ENCODE measurements around the gene ZBTB43.

The ZBTB43 gene

DNA sequence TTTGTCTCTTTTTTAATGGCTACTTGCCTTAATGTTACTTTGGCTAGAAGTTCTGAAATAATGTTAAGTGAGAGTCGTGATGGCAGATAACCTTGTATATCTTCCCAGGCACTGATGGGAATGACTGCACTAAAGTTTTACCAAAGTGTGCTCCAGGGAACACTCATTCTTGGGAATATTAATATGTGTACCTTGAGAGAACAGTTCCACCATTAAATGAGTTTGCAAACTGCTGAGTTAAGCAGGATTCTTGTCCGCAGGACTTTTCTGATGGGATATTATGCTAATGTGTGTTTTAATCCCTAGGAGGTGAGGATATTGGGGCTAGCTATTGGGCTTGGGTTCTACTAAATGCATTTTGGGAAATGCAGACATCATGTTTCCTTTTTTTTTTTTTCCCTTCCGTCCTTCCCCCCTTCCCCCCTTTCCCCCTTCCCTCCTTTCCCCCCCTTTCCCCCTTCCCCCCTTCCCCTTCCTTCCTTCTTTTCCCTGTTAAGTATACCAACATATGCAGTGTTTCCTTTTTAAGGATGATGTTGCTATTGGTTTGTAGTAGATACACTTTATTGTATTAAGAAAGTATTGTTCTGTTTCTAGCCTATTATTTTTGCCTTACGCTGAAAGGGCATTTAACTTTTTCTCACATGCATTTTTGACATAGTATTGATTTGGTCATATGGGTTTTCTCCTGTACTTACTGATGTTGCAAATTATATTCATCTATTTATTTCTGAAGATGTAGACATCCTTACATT is 71.1 kb downstream of the ZBTB43 start:
- TF ChIP-seq, protein P1, sequence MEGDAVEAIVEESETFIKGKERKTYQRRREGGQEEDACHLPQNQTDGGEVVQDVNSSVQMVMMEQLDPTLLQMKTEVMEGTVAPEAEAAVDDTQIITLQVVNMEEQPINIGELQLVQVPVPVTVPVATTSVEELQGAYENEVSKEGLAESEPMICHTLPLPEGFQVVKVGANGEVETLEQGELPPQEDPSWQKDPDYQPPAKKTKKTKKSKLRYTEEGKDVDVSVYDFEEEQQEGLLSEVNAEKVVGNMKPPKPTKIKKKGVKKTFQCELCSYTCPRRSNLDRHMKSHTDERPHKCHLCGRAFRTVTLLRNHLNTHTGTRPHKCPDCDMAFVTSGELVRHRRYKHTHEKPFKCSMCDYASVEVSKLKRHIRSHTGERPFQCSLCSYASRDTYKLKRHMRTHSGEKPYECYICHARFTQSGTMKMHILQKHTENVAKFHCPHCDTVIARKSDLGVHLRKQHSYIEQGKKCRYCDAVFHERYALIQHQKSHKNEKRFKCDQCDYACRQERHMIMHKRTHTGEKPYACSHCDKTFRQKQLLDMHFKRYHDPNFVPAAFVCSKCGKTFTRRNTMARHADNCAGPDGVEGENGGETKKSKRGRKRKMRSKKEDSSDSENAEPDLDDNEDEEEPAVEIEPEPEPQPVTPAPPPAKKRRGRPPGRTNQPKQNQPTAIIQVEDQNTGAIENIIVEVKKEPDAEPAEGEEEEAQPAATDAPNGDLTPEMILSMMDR (conservative IDR thresholded peaks at IDR 0.05; ENCODE audit: low read length) = no peak
- no peak for TF ChIP-seq EZH2phosphoT487 (IDR thresholded peaks at IDR 0.05; ENCODE audit: borderline replicate concordance)
- Histone ChIP-seq H3K36me3 (ENCODE audit: insufficient read depth, low read length) (peaks cover 20% of the 10 kb centered on the region; the same call in 1 of the 2 replicates), H3F3A (ENCODE audit: low read depth) (0 out of 2 replicates have a peak, but pooled peaks cover 3% of the 10 kb centered on the region), H3K4me1 (ENCODE audit: insufficient read depth, low read length, poor library complexity, severe bottlenecking) (peaks cover 18% of the 10 kb centered on the region), H3K4me2 (ENCODE audit: low read depth, low read length, poor library complexity, severe bottlenecking) (no peak overlapping the region), H4K20me1 (ENCODE audit: insufficient read depth, low read length, poor library complexity, severe bottlenecking) (peaks cover 9% of the 10 kb centered on the region), H3K9ac (ENCODE audit: low read depth, low read length, poor library complexity, severe bottlenecking) (no peak overlapping the region), H2AFZ (ENCODE audit: low read length) (no peak overlapping the region), H3K79me2 (ENCODE audit: insufficient read depth, low read length) (peaks cover 6% of the 10 kb centered on the region; the same call in 1 of the 2 replicates), H3K9me3 (ENCODE audit: insufficient read depth, low read depth, low read length) (no peaks in the 10 kb centered on the region), H3K9me2 (replicated peaks; ENCODE audit: low read depth, low read length) (no peaks in the 10 kb centered on the region), H3K4me3 (ENCODE audit: low read length, poor library complexity, severe bottlenecking) (no peak overlapping the region), H3K27me3 (ENCODE audit: insufficient read depth, low read length, poor library complexity, severe bottlenecking) (no peaks in the 10 kb centered on the region)

DNA sequence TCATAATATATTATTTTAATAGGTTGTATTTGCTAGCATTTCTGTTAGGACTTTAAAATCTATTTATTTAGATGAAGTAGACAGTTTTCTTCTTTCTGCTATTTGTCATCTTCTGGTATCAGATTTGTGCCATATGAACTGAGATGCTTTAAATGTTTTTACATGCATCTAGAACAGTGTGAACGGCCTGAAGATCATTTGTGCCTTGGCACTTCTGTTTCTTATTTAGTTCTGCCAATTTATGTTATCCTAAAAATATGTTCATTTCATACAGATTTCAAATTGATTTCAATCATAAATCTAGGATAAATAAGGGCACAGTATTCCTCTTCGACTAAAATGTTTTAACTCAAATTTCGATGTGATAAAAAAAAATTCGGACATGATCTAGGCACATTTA is 71.7 kb downstream of the ZBTB43 start:
- peaks cover 24% of the 10 kb centered on the region; the same call in 1 of the 2 replicates for H3K36me3 ChIP-seq (ENCODE audit: insufficient read depth, low read length)
- 0 out of 2 replicates have a peak, but pooled peaks cover 3% of the 10 kb centered on the region for H3F3A ChIP-seq (ENCODE audit: low read depth)
- no peaks in the 10 kb centered on the region for H3K9me3 ChIP-seq (ENCODE audit: insufficient read depth, low read depth, low read length)
- no peak overlapping the region for H3K4me2 ChIP-seq (ENCODE audit: low read depth, low read length, poor library complexity, severe bottlenecking)
- H3K4me1 ChIP-seq (ENCODE audit: insufficient read depth, low read length, poor library complexity, severe bottlenecking) = peaks cover 18% of the 10 kb centered on the region
- H4K20me1 ChIP-seq (ENCODE audit: insufficient read depth, low read length, poor library complexity, severe bottlenecking) = peaks cover 9% of the 10 kb centered on the region
- H2AFZ ChIP-seq (ENCODE audit: low read length) = no peak overlapping the region
- H3K79me2 ChIP-seq (ENCODE audit: insufficient read depth, low read length) = 0 out of 2 replicates have a peak, but pooled peaks cover 6% of the 10 kb centered on the region
- H3K27me3 ChIP-seq (ENCODE audit: insufficient read depth, low read length, poor library complexity, severe bottlenecking) = no peaks in the 10 kb centered on the region
- no peak overlapping the region for H3K9ac ChIP-seq (ENCODE audit: low read depth, low read length, poor library complexity, severe bottlenecking)
- TF ChIP-seq EZH2phosphoT487 (IDR thresholded peaks at IDR 0.05; ENCODE audit: borderline replicate concordance) = no peak
- TF ChIP-seq, protein P1 (conservative IDR thresholded peaks at IDR 0.05; ENCODE audit: low read length) = no peak
- H3K4me3 ChIP-seq (ENCODE audit: low read length, poor library complexity, severe bottlenecking) = no peak overlapping the region
- no peaks in the 10 kb centered on the region for H3K9me2 ChIP-seq (replicated peaks; ENCODE audit: low read depth, low read length)

DNA sequence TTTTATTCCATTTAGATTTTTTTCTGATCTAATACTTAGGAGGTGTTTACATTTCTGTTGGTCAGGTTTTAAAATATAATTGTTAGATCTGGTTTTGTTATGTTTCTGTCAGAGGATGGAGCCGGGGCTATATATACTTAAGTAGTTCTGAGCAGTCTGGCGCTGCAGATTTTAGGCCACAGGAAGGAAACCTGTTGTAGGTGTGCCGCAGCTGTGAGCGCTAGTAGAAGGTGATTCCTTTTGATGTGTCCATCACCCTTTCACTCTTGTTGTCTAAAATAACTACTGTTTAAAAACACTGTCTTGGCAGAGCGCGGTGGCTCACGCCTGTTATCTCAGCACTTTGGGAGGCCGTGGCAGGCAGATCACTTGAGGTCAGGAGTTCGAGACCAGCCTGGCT is 72.6 kb downstream of the ZBTB43 start:
- peaks cover 31% of the 10 kb centered on the region; the same call in 1 of the 2 replicates for H3K36me3 ChIP-seq (ENCODE audit: insufficient read depth, low read length)
- no peak overlapping the region for H3K4me3 ChIP-seq (ENCODE audit: low read length, poor library complexity, severe bottlenecking)
- no peak overlapping the region for H3K9ac ChIP-seq (ENCODE audit: low read depth, low read length, poor library complexity, severe bottlenecking)
- 0 out of 2 replicates have a peak, but pooled peaks cover 3% of the 10 kb centered on the region for H3F3A ChIP-seq (ENCODE audit: low read depth)
- no peaks in the 10 kb centered on the region for H3K27me3 ChIP-seq (ENCODE audit: insufficient read depth, low read length, poor library complexity, severe bottlenecking)
- H3K4me2 ChIP-seq (ENCODE audit: low read depth, low read length, poor library complexity, severe bottlenecking) = no peak overlapping the region
- TF ChIP-seq EZH2phosphoT487 (IDR thresholded peaks at IDR 0.05; ENCODE audit: borderline replicate concordance) = no peak
- H2AFZ ChIP-seq (ENCODE audit: low read length) = no peak overlapping the region
- H4K20me1 ChIP-seq (ENCODE audit: insufficient read depth, low read length, poor library complexity, severe bottlenecking) = peaks cover 6% of the 10 kb centered on the region
- H3K79me2 ChIP-seq (ENCODE audit: insufficient read depth, low read length) = 0 out of 2 replicates have a peak, but pooled peaks cover 3% of the 10 kb centered on the region
- peaks cover 16% of the 10 kb centered on the region for H3K4me1 ChIP-seq (ENCODE audit: insufficient read depth, low read length, poor library complexity, severe bottlenecking)
- no peaks in the 10 kb centered on the region for H3K9me2 ChIP-seq (replicated peaks; ENCODE audit: low read depth, low read length)
- H3K9me3 ChIP-seq (ENCODE audit: insufficient read depth, low read depth, low read length) = no peaks in the 10 kb centered on the region
